SJCRH30 (cell line): ENCODE measurements around the gene IPO5. TPM values are rescaled to one million over a fixed set of nuclear protein-coding genes. Genes with fewer than 3 reads are reported as not detected.
"Not testable (repeated sequence)": the region's sequence is repeated elsewhere in the genome, so short reads cannot be mapped to it uniquely, and the experiment has no call there.

Experiments used
- DNase-seq, 2 experiments: peaks; one replicate each; pipeline ENCODE4 v3.0.0-alpha.2; 2015 to 2020
- H3K27ac ChIP-seq: fragments of 250-450 bp; sonication (Bioruptor Pico); 2 replicates; pipeline ENCODE4 v1.5.1; 2020; ENCODE audit warnings: mild to moderate bottlenecking, moderate library complexity
- H3K27me3 ChIP-seq: fragments of 250-450 bp; sonication (Bioruptor Pico); 2 replicates; pipeline ENCODE4 v1.5.1; 2020; ENCODE audit warnings: mild to moderate bottlenecking, moderate library complexity
- H3K36me3 ChIP-seq: fragments of 250-450 bp; sonication (Bioruptor Pico); 2 replicates; pipeline ENCODE4 v1.5.1; 2020; ENCODE audit warnings: mild to moderate bottlenecking, moderate library complexity
- H3K4me1 ChIP-seq: fragments of 250-450 bp; sonication (Bioruptor Pico); 2 replicates; pipeline ENCODE4 v1.5.1; 2020; ENCODE audit warnings: mild to moderate bottlenecking, moderate library complexity
- H3K4me3 ChIP-seq: fragments of 250-450 bp; sonication (Bioruptor Pico); 2 replicates; pipeline ENCODE4 v1.5.1; 2020; ENCODE audit warnings: mild to moderate bottlenecking, moderate library complexity
- H3K9me3 ChIP-seq: fragments of 250-450 bp; sonication (Bioruptor Pico); replicated peaks from 2 replicates; pipeline ENCODE4 v1.5.1; 2020; ENCODE audit warnings: mild to moderate bottlenecking, moderate library complexity
- total RNA-seq: library from RNA; depleted of rRNA; stranded (reverse); fragments of >200 nt; shearing (Covaris generic); gene quantifications from 2 replicates; pipeline ENCODE4 v1.2.3, GENCODE V29; 2014

Gene IPO5
- total RNA-seq, 1 experiment from 2014 or later = 288 TPM

DNA sequence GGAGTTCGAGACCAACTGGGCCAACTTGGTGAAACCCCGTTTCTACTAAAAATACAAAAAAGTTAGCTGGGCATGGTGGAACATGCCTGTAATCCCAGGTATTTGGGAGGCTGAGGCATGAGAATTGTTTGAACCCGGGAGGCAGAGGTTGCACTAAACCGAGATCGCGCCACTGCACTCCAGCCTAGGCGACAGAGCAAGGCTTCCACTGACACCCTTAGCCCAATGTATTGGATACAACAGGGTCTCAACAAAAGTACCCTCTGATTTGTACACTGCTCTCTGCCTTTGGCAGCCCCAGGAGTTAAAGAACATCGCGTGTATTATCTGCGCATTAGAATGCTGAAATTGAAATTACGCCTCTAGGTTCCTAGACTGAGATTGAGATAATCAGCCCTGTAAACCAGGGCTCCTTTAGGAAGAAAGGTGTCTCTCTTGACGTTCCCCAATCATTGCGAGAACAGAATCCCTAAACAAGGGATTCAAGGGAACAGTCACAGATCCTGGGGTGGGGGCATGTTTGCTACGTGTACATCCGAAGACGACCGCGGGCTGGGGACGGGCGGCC lies 21.9 kb downstream of the IPO5 start:
- no peaks in the 10 kb centered on the region for H3K36me3 ChIP-seq
- peaks cover 8% of the 10 kb centered on the region for H3K4me1 ChIP-seq
- H3K9me3 ChIP-seq = no peaks in the 10 kb centered on the region
- no peak for DNase-seq
- H3K27me3 ChIP-seq = no peaks in the 10 kb centered on the region
- H3K27ac ChIP-seq = peak overlapping the region; percentile 87
- peak overlapping the region; percentile 91 for H3K4me3 ChIP-seq

DNA sequence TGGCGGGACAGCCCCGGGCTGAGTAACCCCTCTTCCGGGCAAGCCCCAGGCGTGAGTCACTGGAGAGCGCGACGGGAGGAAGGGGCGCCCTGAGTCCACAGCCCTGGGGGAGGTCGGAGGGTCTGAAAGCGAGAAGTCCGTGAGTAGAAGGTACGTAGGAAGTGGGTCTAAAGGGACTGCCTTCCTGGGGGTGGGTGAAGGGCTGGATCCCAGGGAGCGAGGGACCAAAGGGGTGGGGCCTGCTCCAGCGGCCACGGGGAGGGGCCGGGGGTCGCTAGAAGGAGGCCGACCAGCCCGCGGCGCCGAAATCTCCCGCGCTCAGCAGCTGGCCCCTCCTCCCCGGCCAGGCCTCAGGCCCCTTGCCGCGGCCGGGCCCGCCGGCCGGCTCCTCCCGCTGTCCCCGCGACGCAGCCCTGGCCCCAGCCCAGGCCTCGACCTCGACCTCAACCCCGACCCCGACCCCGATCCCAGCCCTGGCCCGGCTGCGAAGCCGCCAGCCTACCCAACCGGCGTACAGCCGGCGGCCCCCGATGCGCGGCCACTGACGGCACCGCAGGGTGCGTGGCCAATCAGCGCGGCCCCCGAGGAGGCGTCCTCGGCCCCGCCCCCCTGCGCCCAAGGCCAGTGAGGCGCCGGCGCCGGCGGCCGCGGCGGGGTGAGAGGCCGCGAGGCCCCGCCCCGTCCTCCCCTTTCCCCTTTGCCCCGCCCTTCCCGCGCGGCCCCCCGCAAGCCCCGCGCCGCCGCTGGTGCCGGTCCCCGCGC lies 22.6 kb downstream of the IPO5 start:
- DNase-seq = peak; percentile 86 to 91
- H3K4me1 ChIP-seq = peaks cover 8% of the 10 kb centered on the region
- 0 out of 2 replicates have a peak, but pooled peaks cover 2% of the 10 kb centered on the region for H3K36me3 ChIP-seq
- H3K4me3 ChIP-seq = peak overlapping the region; percentile 91
- H3K27me3 ChIP-seq = no peaks in the 10 kb centered on the region
- H3K27ac ChIP-seq = peak overlapping the region; percentile 87
- H3K9me3 ChIP-seq = no peaks in the 10 kb centered on the region

DNA sequence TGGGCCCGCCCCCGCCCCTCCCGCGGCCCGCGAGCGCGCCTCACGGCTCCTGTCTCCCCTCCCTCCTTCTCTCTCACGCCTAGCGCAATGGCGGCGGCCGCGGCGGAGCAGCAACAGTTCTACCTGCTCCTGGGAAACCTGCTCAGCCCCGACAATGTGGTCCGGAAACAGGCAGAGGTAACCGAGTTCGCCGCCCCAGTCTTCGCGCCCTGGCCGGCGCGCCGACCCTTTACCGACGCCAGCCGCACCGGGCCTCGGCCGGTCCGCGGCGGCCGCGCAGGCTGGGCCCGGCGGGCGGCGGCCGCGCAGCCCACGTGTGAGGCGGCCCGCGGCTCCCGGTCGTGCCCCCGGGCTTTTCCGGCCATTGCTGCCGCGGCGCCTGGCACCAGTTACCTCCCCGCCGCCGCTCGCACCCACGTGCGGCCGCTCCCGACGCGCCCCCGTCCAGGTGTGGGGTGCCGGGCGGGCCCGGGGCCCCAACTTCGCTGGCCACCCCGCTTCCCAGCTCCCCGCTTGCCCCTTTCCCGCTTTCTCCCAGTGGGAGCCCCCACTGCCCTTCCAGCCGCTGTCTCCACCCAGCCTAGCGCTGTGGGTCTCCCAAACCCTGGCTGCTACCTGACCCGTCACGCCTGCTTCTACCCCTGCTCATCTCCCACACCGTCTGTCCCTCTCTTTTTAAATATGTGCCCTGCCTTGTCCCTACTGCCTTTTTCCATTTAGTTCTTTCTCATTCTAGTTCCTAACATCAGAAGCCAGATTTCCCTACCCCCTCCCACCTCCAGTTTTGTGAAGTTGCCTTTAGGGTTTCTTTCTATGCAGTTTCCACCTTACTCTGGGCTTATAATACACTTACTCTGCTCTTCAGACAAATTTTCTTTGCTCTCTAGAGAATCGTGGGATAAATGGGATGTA lies 23.4 kb downstream of the IPO5 start:
- DNase-seq = peak; percentile 22 to 52

DNA sequence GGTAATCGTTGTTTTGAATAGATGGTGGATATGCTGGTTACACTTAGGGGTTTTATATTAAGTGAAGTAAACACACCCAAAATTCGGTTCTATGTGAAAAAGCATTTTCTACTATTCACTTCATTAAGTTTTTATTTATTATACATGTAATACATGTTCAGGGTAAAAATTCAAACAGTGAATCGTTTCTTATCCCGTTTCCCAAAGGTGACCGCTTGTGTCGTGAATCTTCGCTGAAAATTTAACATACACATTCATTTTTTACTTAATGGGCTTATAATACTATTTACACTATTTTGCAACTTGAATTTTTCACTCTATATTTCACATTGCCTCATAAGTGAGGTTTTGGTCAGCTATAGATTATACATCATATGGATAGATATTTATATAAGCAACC lies 24.5 kb downstream of the IPO5 start:
- H3K27me3 ChIP-seq = no peaks in the 10 kb centered on the region
- no peaks in the 10 kb centered on the region for H3K9me3 ChIP-seq
- no peak for DNase-seq
- H3K4me1 ChIP-seq = peaks cover 8% of the 10 kb centered on the region
- H3K27ac ChIP-seq = no peak overlapping the region
- H3K36me3 ChIP-seq = peaks cover 16% of the 10 kb centered on the region
- H3K4me3 ChIP-seq = peak overlapping the region; percentile 91

More for the DNA sequence above, 23.4 kb downstream of the IPO5 start:
- Histone ChIP-seq H3K36me3 (peaks cover 6% of the 10 kb centered on the region; the same call in 1 of the 2 replicates), H3K4me3 (peak overlapping the region; percentile 91), H3K9me3 (no peaks in the 10 kb centered on the region), H3K27ac (peak overlapping the region; percentile 87), H3K27me3 (no peaks in the 10 kb centered on the region), H3K4me1 (peaks cover 8% of the 10 kb centered on the region)

DNA sequence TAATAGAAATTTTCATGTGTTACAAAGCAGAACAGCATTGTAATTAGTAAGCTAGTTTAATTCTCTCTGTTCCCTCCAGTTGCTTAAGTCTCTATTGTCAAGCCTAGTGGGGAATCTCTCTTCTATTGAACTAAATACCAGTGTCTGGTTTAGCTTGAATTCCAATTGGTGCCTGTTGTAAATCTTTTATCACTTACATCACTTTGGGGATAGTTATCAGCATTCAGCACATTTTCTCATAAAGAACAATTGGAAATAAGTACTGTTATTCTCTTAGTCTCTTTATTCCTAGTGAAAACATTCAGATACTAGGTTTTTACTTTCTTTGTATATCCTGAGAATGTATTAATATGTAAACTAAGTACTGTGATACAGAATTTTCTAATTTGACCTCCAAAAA lies 25.2 kb downstream of the IPO5 start:
- Histone ChIP-seq H3K27me3 (no peaks in the 10 kb centered on the region), H3K9me3 (no peaks in the 10 kb centered on the region), H3K4me1 (peaks cover 8% of the 10 kb centered on the region), H3K36me3 (peaks cover 23% of the 10 kb centered on the region), H3K27ac (no peak overlapping the region), H3K4me3 (peak overlapping the region; percentile 91)
- DNase-seq = no peak

DNA sequence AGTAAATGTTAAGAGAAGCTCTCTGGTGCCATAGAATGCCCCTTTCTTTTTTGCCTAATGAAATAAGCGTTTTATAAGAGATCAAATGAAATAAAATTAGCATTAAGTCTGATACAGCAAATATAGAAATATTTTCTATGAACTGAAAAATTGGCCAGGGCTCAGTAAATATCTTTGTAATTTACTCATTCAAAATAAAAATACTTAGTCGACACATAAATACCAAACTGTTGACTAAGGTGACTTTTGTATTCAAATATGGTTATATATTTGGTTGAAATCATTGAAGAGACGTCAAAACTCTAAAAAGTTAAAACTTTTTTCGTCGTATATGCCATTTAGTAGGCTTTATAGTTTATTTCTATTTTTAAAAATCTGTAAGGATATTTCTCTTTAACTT lies 25.6 kb downstream of the IPO5 start:
- Histone ChIP-seq H3K27ac (no peak overlapping the region), H3K4me1 (peaks cover 8% of the 10 kb centered on the region), H3K9me3 (no peaks in the 10 kb centered on the region), H3K4me3 (no peak overlapping the region), H3K27me3 (no peaks in the 10 kb centered on the region), H3K36me3 (peaks cover 24% of the 10 kb centered on the region)
- no peak for DNase-seq

DNA sequence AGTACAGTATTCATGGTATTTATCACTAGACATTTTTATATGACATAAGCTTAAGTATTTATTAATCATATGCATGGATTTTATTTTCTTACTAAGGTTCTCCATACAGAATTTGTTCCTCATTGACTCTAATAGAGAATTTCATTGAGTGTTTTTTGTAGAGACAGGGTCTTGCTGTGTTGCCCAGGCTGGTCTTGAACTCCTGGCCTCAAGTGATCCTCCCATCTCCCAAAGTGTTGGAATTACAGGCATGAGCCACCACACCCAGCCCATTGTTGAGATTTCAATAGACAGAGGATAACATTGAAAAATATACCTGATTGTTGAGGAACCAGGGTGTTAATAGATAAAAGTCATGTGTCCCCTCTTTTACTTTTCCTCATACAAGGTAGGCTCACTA lies 26.1 kb downstream of the IPO5 start:
- peaks cover 29% of the 10 kb centered on the region for H3K36me3 ChIP-seq
- no peak overlapping the region for H3K27ac ChIP-seq
- no peak overlapping the region for H3K4me3 ChIP-seq
- H3K9me3 ChIP-seq = no peaks in the 10 kb centered on the region
- no peaks in the 10 kb centered on the region for H3K27me3 ChIP-seq
- no peak for DNase-seq
- peaks cover 8% of the 10 kb centered on the region for H3K4me1 ChIP-seq

DNA sequence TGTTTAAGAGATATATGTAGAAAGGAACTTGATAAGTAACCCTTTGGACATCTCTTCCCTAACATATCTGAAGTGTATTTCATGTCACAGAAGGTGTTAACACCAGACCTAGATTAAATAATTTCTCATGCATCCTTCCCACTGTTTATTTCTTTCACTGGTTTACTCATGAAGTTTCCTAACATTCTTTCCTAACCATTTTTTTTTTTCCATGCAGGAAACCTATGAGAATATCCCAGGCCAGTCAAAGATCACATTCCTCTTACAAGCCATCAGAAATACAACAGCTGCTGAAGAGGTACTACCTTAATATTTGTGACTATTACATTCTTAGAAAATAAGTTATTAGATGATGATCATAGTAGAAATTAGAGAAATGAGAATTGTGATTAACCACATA lies 28.8 kb downstream of the IPO5 start:
- Histone ChIP-seq H3K9me3 (no peaks in the 10 kb centered on the region), H3K4me3 (no peak overlapping the region), H3K36me3 (peaks cover 56% of the 10 kb centered on the region), H3K4me1 (peaks cover 8% of the 10 kb centered on the region), H3K27me3 (no peaks in the 10 kb centered on the region), H3K27ac (no peak overlapping the region)
- DNase-seq = no peak

DNA sequence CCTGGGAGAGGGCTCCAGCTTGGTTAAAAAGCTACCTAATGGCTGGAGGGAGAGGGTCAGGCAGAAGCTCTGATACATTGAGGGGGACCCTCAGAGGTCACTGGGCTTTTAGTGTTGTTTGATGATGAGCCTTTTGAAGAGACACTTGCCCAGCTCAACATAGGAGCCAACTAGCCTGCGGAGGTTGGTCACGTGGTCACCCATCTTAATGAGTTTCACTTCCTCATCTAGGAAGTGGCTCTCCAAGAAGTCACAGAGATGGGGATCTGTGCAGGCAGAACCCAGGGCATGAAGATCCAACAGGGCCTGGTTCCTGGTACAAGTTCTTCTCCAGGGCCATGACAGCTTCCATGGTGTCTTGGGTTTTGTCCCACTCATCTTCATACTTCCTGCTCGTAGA lies 33.4 kb downstream of the IPO5 start:
- Histone ChIP-seq H3K36me3 (peaks cover 91% of the 10 kb centered on the region), H3K27me3 (no peaks in the 10 kb centered on the region), H3K9me3 (no peaks in the 10 kb centered on the region), H3K4me1 (no peaks in the 10 kb centered on the region), H3K27ac (no peak overlapping the region), H3K4me3 (no peak overlapping the region)
- no peak for DNase-seq

DNA sequence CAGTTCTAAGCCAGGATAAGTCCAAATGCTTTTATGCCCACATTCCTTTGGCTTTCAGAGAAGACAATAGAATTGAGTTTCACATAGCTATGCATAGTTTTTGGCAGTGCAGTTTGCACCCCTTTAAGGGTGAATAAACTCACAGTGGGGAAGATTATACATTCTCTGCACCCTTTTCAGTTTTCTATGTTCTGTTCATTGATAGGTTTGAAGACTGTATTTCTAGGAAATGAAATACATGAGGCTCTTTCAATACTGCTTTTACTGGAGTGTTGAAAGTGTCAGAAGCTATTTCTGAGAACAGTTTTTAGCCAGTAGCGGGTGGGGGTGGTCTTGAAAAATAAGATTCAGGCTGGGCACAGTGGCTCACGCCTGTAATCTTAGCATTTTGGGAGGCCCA lies 46.2 kb downstream of the IPO5 start:
- H3K4me3 ChIP-seq = no peak overlapping the region
- H3K27me3 ChIP-seq = no peaks in the 10 kb centered on the region
- H3K4me1 ChIP-seq = 0 out of 2 replicates have a peak, but pooled peaks cover 3% of the 10 kb centered on the region
- H3K9me3 ChIP-seq = no peaks in the 10 kb centered on the region
- peaks cover 82% of the 10 kb centered on the region for H3K36me3 ChIP-seq
- no peak for DNase-seq
- H3K27ac ChIP-seq = no peak overlapping the region

DNA sequence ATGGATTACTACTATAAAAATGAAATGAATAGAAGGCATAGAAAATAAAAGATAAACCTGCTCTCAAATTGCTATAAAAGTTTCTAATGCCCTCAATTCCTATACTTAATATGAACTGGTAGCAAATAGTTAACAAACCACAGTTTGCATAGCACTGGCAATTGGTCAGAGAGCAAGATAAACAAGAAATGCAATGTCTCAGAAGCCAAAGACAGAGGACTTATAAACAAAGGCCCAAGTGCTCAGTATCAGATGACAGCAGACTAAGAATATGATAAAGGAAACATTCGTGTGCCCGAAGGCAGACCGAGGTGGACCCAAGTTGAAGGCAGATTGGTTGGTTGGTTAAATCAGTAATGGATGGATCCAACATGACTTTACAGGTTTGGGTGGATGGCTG lies 50.6 kb downstream of the IPO5 start:
- Histone ChIP-seq H3K36me3 (peaks cover 89% of the 10 kb centered on the region), H3K27me3 (no peaks in the 10 kb centered on the region), H3K4me3 (no peak overlapping the region), H3K4me1 (0 out of 2 replicates have a peak, but pooled peaks cover 3% of the 10 kb centered on the region), H3K9me3 (no peaks in the 10 kb centered on the region), H3K27ac (no peak overlapping the region)
- no peak for DNase-seq

DNA sequence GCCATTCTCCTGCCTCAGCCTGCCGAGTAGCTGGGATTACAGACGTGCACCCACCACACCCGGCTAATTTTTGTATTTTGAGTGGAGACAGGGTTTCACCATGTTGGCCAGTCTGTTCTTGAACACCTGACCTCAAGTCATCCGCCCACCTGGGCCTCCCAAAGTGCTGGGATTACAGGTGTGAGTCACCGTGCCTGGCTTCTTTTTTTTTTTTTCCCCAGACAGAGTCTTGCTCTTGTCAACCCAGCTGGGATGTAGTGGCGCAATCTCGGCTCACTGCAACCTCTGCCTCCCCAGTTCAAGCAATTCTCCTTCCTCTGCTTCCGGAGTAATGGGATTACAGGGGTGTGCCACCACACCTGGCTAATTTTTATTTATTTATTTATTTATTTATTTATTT lies 51.5 kb downstream of the IPO5 start:
- peaks cover 87% of the 10 kb centered on the region for H3K36me3 ChIP-seq

DNA sequence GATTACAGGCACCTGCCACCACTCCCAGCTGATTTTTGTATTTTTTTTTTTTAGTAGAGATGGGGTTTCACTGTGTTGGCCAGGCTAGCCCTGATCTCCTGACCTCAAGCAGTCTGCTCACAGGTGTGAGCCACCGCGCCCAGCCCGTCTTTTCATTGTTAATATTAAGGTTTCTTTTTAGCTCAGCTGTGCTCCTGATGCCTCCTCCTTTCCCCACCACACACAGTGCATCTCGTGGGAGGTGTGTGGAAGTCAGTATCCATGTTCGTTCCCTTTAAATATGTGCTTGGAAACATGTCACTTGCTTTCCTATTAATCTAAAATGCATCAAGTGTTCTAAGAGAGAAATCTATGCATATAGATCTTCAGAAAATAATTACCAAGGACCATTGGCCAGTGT lies 53.5 kb downstream of the IPO5 start:
- no peak overlapping the region for H3K4me3 ChIP-seq
- H3K9me3 ChIP-seq = no peaks in the 10 kb centered on the region
- peaks cover 88% of the 10 kb centered on the region for H3K36me3 ChIP-seq
- no peaks in the 10 kb centered on the region for H3K27me3 ChIP-seq
- no peak for DNase-seq
- 0 out of 2 replicates have a peak, but pooled peaks cover 3% of the 10 kb centered on the region for H3K4me1 ChIP-seq
- no peak overlapping the region for H3K27ac ChIP-seq

More for the DNA sequence above, 51.5 kb downstream of the IPO5 start:
- not testable (repeated sequence) for H3K9me3 ChIP-seq, H3K4me1 ChIP-seq, H3K27ac ChIP-seq, DNase-seq, H3K4me3 ChIP-seq, H3K27me3 ChIP-seq

DNA sequence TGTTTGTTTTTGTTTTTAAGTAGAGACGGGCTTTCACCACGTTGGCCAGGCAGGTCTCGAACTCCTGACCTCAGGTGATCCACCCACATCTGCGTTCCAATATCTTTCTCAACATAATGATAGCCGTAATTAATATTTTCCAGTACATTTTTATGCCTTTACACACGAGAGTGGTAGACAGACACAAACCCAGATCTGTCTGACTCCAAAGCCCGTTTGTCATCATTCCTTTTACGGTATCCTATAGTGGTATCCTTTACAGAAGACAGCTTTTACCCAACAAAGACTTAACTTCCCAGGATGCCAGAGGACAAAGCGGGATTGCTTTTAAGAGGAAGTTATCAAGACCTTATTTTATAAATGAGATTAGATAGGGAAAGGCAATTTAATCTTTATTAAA lies 59.8 kb downstream of the IPO5 start:
- Histone ChIP-seq H3K9me3 (no peaks in the 10 kb centered on the region), H3K4me3 (no peak overlapping the region), H3K27ac (no peak overlapping the region), H3K27me3 (no peaks in the 10 kb centered on the region), H3K36me3 (peaks cover 90% of the 10 kb centered on the region), H3K4me1 (no peaks in the 10 kb centered on the region; the same call in 1 of the 2 replicates)
- DNase-seq = no peak

DNA sequence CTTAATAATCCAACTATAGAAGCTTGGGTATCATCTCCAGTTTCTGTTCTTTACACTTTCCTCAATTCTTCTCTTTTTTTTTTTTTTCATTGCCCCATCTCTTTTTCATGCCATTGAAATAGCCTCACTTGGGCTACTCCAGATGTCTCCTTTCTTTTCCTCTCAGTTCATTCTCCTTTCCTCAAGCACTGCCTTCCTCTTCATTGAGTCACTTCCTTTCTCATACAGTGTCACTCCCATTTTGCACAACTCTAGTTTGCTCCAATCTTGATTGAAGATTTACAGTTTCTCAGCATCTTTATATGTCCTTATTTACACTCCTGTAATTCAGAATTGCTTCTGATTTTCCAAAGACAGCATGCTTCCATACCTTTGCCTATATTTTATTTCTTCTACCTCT lies 61.3 kb downstream of the IPO5 start:
- H3K36me3 ChIP-seq = peaks cover 92% of the 10 kb centered on the region
- no peak overlapping the region for H3K27ac ChIP-seq
- no peak overlapping the region for H3K4me3 ChIP-seq
- no peaks in the 10 kb centered on the region for H3K9me3 ChIP-seq
- no peaks in the 10 kb centered on the region for H3K27me3 ChIP-seq
- no peaks in the 10 kb centered on the region; the same call in 1 of the 2 replicates for H3K4me1 ChIP-seq
- no peak for DNase-seq
